GM23248 (cell line): ENCODE measurements around the gene LCLAT1. TPM values are rescaled to one million over a fixed set of nuclear protein-coding genes. Genes with fewer than 3 reads are reported as not detected.

Experiments
- DNase-seq: peaks from one replicate; pipeline ENCODE4 v3.0.0-alpha.2; 2015
- H2AFZ ChIP-seq: fragments of 200-600 bp; sonication (generic); 2 replicates; pipeline ENCODE4 v1.6.1; 2016; ENCODE audit warnings: antibody characterized with exemption
- H3F3A ChIP-seq: fragments of 200-600 bp; sonication (generic); 2 replicates; pipeline ENCODE4 v1.6.1; 2016; ENCODE audit warnings: mild to moderate bottlenecking, antibody characterized with exemption, mixed run types; ENCODE audit not compliant: insufficient read depth
- H3K27ac ChIP-seq: fragments of 200-600 bp; sonication (generic); 2 replicates; pipeline ENCODE4 v1.5.1; 2016; ENCODE audit warnings: mild to moderate bottlenecking
- H3K27me3 ChIP-seq: fragments of 200-600 bp; sonication (generic); replicated peaks from 2 replicates; pipeline ENCODE4 v1.6.1; 2016; ENCODE audit warnings: mild to moderate bottlenecking; ENCODE audit not compliant: insufficient read depth
- H3K36me3 ChIP-seq: fragments of 200-600 bp; sonication (generic); 2 replicates; pipeline ENCODE4 v1.6.1; 2016; ENCODE audit warnings: low read depth, mild to moderate bottlenecking
- H3K4me1 ChIP-seq: fragments of 200-600 bp; sonication (generic); 2 replicates; pipeline ENCODE4 v1.6.1; 2016; ENCODE audit warnings: mild to moderate bottlenecking; ENCODE audit not compliant: insufficient read depth
- H3K4me2 ChIP-seq: fragments of 200-600 bp; sonication (generic); one replicate; pipeline ENCODE4 v1.6.1; 2016; ENCODE audit warnings: mild to moderate bottlenecking; ENCODE audit not compliant: unreplicated experiment
- H3K4me3 ChIP-seq: fragments of 200-600 bp; sonication (generic); 2 replicates; pipeline ENCODE4 v1.5.1; 2016; ENCODE audit warnings: mild to moderate bottlenecking
- H3K79me2 ChIP-seq: fragments of 200-600 bp; sonication (generic); 2 replicates; pipeline ENCODE4 v1.6.1; 2016; ENCODE audit warnings: mild to moderate bottlenecking; ENCODE audit not compliant: insufficient read depth
- H3K9ac ChIP-seq: fragments of 200-600 bp; sonication (generic); 2 replicates; pipeline ENCODE4 v1.6.1; 2016; ENCODE audit warnings: mild to moderate bottlenecking
- H3K9me2 ChIP-seq: fragments of 200-600 bp; sonication (generic); 2 replicates; pipeline ENCODE4 v1.6.1; 2016; ENCODE audit warnings: mixed run types, mild to moderate bottlenecking, moderate library complexity; ENCODE audit not compliant: insufficient read depth
- H3K9me3 ChIP-seq: fragments of 200-600 bp; sonication (generic); one replicate; pipeline ENCODE4 v1.6.1; 2017; ENCODE audit warnings: low read depth
- H4K20me1 ChIP-seq: fragments of 200-600 bp; sonication (generic); 2 replicates; pipeline ENCODE4 v1.6.0; 2016; ENCODE audit not compliant: insufficient read depth
- EZH2 ChIP-seq: fragments of 200-600 bp; sonication (generic); IDR thresholded peaks from 2 replicates; pipeline ENCODE4 v1.6.1; 2018; ENCODE audit warnings: antibody characterized with exemption, mild to moderate bottlenecking; ENCODE audit not compliant: insufficient read depth, poor library complexity, severe bottlenecking
- EZH2phosphoT487 ChIP-seq: fragments of 200-600 bp; sonication (generic); IDR thresholded peaks from 2 replicates; pipeline ENCODE4 v1.6.1; 2018; ENCODE audit warnings: antibody characterized with exemption, moderate library complexity, mild to moderate bottlenecking, low read depth; ENCODE audit not compliant: insufficient read depth
- WGBS, 2 experiments: methylation state at CpG; one replicate each; pipeline ENCODE4 v1.1.6; 2015 to 2017; ENCODE audit warnings: low lambda C conversion rate in 2 of 2, low coverage in 1 of 2; ENCODE audit errors: missing lambda C conversion rate in 2 of 2; 5-methylcytosine and 5-hydroxymethylcytosine counted together
- in situ Hi-C: fragments of 300-500 bp; cut with MboI; formaldehyde crosslinking; loops from 2 replicates; pipeline ENCODE4 v1.15.0; 2020
- polyA plus RNA-seq: library from polyadenylated mRNA; unstranded; fragments of >200 nt; fragmentation: Nextera tagmentation; extraction: Ambion mirVana; gene quantifications from 2 replicates; pipeline ENCODE4 v1.2.1, GENCODE V29; 2016
- total RNA-seq: library from RNA; depleted of rRNA; stranded (reverse); fragments of >200 nt; shearing (Covaris generic); gene quantifications from 2 replicates; pipeline ENCODE4 v1.2.3, GENCODE V29; 2014

Gene LCLAT1
- total and polyA plus RNA-seq, 2 experiments from 2014 or later: 29.7 to 32.3 TPM

DNA sequence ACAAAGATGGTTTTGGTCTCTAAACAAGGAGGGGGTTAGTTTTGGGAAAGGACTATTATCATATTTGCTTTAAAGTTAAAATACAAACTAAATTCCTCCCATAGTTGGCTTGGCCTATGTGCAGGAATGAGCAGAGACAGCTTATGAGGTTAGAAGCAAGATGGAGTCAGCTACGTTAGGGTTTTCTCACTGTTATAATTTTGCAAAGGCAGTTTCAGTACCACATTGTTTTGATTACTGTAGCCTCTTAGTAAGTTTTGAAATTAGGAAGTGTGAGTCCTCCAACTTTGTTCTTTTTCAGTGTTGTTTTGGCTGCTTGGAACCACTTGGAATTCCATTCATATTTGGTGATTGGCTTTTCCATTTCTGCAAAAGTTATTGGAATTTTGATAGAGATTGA is 23.4 kb downstream of the LCLAT1 start:
- TF ChIP-seq EZH2phosphoT487 (no peak), EZH2 (no peak)
- H3K79me2 ChIP-seq: peaks cover 82% of the 10 kb centered on the region
- H3K27me3 ChIP-seq: no peaks in the 10 kb centered on the region
- H3K4me1 ChIP-seq: peaks cover 18% of the 10 kb centered on the region
- WGBS, 2 experiments: 46 to 48% methylated on average over 1 of the region's 1 CpG
- H3F3A ChIP-seq: peaks cover 4% of the 10 kb centered on the region; the same call in 1 of the 2 replicates
- H2AFZ ChIP-seq: no peak overlapping the region
- no peak overlapping the region for H3K9ac ChIP-seq
- DNase-seq: no peak
- no peaks in the 10 kb centered on the region for H3K9me2 ChIP-seq
- no peaks in the 10 kb centered on the region for H4K20me1 ChIP-seq
- no peak overlapping the region for H3K27ac ChIP-seq
- in situ Hi-C loops: no loop called here
- no peak overlapping the region for H3K4me3 ChIP-seq
- H3K36me3 ChIP-seq: no peaks in the 10 kb centered on the region
- no peaks in the 10 kb centered on the region for H3K9me3 ChIP-seq
- H3K4me2 ChIP-seq: no peak overlapping the region

DNA sequence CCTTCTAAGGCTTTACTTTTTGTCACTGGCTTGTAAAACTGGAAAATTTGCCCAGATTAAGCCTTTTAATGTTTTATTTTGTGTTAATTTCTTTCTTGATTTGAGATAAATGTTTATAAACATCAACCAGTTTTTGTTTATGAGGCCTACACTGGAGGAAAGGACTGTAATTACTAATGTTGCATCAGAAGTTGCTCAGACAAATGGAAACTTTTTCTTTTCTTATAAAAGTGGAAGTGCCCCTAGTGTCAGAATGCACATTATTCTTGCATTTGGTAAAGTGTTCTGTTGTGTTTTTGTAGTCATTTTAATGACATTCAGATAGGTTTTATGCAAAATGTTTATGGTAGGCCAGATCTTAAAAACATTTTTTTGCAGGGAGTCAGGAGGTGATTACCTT is 25.3 kb downstream of the LCLAT1 start:
- H3K27ac ChIP-seq: peak overlapping the region; percentile 13; the same call in 1 of the 2 replicates
- H3K9me2 ChIP-seq: no peaks in the 10 kb centered on the region
- DNase-seq: peak; percentile 56
- peak overlapping the region; percentile 47 for H2AFZ ChIP-seq
- no peak overlapping the region for H3K4me3 ChIP-seq
- H3K27me3 ChIP-seq: no peaks in the 10 kb centered on the region
- peaks cover 4% of the 10 kb centered on the region; the same call in 1 of the 2 replicates for H3F3A ChIP-seq
- H3K4me1 ChIP-seq: peaks cover 16% of the 10 kb centered on the region
- H3K9me3 ChIP-seq: no peaks in the 10 kb centered on the region
- no peaks in the 10 kb centered on the region for H4K20me1 ChIP-seq
- peaks cover 94% of the 10 kb centered on the region for H3K79me2 ChIP-seq
- in situ Hi-C loops: no loop called here
- no peaks in the 10 kb centered on the region for H3K36me3 ChIP-seq
- TF ChIP-seq EZH2phosphoT487: no peak
- TF ChIP-seq EZH2: no peak
- 0 out of 2 replicates have a peak overlapping the region, but pooled peaks have one; percentile 1 for H3K9ac ChIP-seq
- no peak overlapping the region for H3K4me2 ChIP-seq

DNA sequence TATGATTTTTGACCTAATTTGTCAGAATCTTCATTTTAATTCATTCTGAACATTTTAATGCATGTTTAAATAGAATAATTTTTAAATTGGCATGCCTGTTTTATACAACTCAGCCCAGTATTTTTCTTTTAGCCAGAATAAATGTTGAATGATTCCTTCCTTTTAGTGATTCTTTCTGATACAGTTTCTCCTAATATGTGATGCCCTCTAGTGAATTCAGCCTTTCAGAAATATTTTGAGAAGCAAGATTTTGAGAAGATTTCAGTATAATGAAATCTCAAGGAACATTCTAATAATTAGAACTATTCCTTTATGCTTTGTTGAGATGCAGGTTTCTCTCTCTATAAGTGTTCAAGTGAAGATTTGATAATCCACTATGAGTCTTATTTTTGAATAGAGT is 28.5 kb downstream of the LCLAT1 start:
- H3K4me3 ChIP-seq: no peak overlapping the region
- H3K27me3 ChIP-seq: no peaks in the 10 kb centered on the region
- peaks cover 16% of the 10 kb centered on the region for H3K4me1 ChIP-seq
- peaks cover 91% of the 10 kb centered on the region for H3K79me2 ChIP-seq
- no peaks in the 10 kb centered on the region for H3K36me3 ChIP-seq
- TF ChIP-seq EZH2: no peak
- TF ChIP-seq EZH2phosphoT487: no peak
- DNase-seq: peak; percentile 29
- H4K20me1 ChIP-seq: no peaks in the 10 kb centered on the region
- H3K9ac ChIP-seq: 0 out of 2 replicates have a peak overlapping the region, but pooled peaks have one; percentile 1
- H3K4me2 ChIP-seq: no peak overlapping the region
- H3K9me2 ChIP-seq: no peaks in the 10 kb centered on the region
- H2AFZ ChIP-seq: peak overlapping the region; percentile 17; the same call in 1 of the 2 replicates
- in situ Hi-C loops: no loop called here
- peaks cover under 1% of the 10 kb centered on the region; the same call in 1 of the 2 replicates for H3F3A ChIP-seq
- no peaks in the 10 kb centered on the region for H3K9me3 ChIP-seq
- H3K27ac ChIP-seq: no peak overlapping the region

DNA sequence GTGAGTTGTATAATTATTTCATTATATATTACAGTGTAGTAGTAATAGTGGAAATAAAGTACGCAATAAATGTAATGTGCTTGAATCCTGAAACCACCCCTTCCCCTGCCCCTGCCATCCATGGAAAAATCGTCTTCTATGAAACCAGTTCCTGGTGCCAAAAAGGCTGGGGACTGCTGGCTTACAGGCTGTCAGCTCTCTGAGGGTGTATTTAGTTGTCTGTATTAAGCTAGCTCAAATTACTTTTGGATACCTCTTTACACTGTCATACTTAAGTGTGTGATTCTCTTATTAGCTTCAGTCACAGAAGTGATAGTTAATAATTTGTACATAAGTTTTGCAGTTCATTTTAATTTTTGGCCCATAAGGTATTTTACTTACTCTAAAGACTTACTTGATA is 29.6 kb downstream of the LCLAT1 start:
- no peak overlapping the region for H3K9ac ChIP-seq

DNA sequence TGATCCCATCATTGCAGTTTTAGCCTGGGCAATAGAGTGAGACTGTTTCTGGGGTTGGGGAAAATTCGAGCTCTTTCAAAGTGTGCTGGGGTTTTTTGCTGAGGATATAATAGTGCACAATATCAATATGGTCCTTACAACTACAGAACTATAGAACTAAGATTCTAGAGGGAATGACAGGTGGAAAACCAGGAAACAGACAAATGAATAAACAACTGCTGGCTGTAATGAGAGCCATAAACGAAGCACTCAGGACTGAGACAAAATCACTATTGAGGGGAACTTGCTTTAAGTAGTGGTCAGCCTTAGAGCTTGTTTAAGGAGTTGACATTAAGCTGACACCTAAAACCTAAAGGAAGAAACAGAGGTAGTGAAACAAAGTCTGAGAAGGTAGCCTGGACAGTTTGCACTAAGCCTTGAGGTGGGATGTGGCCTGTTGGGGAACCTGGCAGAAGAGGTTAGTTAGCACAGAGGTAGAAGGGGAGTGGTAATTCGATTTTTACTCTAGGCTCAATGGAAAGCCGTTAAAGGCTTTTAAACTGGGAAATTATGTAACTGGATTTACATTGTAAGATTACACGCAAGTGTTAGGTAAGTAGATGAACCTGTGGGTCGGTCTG is 33.8 kb downstream of the LCLAT1 start:
- Histone ChIP-seq H2AFZ (no peak overlapping the region), H4K20me1 (no peaks in the 10 kb centered on the region), H3K4me2 (no peak overlapping the region), H3K79me2 (peaks cover 64% of the 10 kb centered on the region), H3K9me2 (no peaks in the 10 kb centered on the region), H3F3A (no peaks in the 10 kb centered on the region; the same call in 1 of the 2 replicates), H3K4me1 (no peaks in the 10 kb centered on the region), H3K27me3 (no peaks in the 10 kb centered on the region), H3K9ac (no peak overlapping the region), H3K36me3 (no peaks in the 10 kb centered on the region), H3K9me3 (no peaks in the 10 kb centered on the region), H3K4me3 (no peak overlapping the region), H3K27ac (no peak overlapping the region)
- TF ChIP-seq EZH2 (no peak), EZH2phosphoT487 (no peak)
- in situ Hi-C loops: no loop called here
- WGBS, 2 experiments: 77 to 84% methylated on average over 6 of the region's 6 CpGs
- DNase-seq: no peak

More for the DNA sequence above, 29.6 kb downstream of the LCLAT1 start:
- Histone ChIP-seq H3K9me2 (no peaks in the 10 kb centered on the region), H3K79me2 (peaks cover 83% of the 10 kb centered on the region), H3K27ac (no peak overlapping the region), H3K36me3 (no peaks in the 10 kb centered on the region), H4K20me1 (no peaks in the 10 kb centered on the region), H3K4me1 (peaks cover 16% of the 10 kb centered on the region), H3K4me3 (no peak overlapping the region), H3F3A (no peaks in the 10 kb centered on the region; the same call in 1 of the 2 replicates), H3K9me3 (no peaks in the 10 kb centered on the region), H2AFZ (no peak overlapping the region), H3K4me2 (no peak overlapping the region), H3K27me3 (no peaks in the 10 kb centered on the region)
- 73% methylated on average over 2 of the region's 2 CpGs for WGBS, 2 experiments
- TF ChIP-seq EZH2 (no peak), EZH2phosphoT487 (no peak)
- in situ Hi-C loops: no loop called here
- no peak for DNase-seq
